ENCODE results near the gene SLC35A2.
A peak's percentile ranks its signal among the peaks of the same experiment; 100 is the strongest.
"Not testable (repeated sequence)": the region's sequence is repeated elsewhere in the genome, so short reads cannot be mapped to it uniquely, and the experiment has no call there.

Gene SLC35A2

DNA sequence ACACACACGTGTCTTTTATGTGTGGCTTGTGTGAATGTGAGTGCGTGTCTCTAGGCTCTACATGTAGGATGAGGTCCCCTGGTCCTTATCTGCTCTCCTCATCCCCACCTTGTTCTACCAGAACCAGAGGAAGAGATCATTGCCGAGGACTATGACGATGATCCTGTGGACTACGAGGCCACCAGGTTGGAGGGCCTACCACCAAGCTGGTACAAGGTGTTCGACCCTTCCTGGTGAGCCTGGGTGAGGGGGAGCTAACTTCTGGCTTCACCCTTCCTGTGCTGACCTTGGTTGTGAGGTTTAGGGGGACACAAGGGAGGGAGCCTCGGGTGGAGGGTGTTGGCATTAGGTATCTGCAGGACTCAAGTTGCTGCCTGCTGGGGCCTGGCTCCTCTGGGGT, 10.4 kb downstream of the SLC35A2 start:
- no peak for DNase-seq

DNA sequence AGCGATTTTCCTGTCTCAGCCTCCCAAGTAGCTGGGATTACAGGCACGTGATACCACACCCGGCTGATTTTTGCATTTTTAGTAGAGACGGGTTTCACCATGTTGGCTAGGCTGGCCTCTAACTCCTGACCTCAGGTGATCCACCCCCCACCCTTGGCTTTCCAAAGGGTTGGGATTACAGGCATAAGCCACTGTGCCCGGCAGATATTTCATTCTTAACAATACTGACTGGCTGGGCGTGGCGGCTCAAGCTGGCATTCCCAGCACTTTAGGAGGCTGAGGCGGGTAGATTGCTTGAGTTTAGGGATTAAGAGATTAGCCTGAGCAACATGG, 12.4 kb downstream of the SLC35A2 start:
- no peak for DNase-seq

DNA sequence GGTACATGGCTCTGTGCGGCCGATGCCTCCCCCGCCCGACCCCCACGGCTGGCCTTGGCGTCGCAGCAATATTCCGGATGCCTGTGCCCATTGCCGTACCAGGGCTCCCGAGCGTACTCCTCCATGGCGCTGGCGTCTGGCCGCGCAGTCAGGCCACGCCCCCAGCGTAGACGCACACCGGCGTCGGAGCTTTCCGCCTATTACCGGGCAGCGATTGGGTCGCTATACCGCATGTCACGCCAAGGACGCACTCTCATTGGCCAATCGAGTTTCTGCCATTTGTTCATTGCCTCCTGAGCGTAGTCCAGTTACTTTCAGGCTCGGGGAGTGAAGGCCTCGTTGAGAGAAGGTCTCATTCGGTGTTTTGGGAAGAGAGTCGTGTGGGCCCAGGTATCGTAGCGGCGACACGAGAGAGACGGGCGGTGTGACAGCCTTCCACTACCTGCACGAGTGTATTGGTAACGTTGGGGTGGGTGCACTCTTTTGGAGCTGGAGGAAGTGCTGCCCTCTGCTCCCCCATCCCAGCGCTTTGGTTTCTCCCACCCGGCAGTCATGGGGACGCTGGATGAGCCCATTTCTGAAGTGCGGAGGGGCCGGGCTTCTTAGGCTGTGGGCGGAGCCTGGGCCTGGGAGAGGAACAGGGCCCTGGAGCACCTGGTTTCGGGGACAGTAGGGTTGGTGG, 13.7 kb downstream of the SLC35A2 start, which contains the start of the genes PQBP1 and TIMM17B:
PQBP1 (plus strand) TSS at position 306 of the 682 bp plus-strand sequence. CDS start 580 bp downstream, outside the sequence.
TIMM17B (minus strand) TSS at position 144 of the 682 bp plus-strand sequence; CDS start at position 125, 19 bp downstream.
- DNase-seq: peak; percentile 50

DNA sequence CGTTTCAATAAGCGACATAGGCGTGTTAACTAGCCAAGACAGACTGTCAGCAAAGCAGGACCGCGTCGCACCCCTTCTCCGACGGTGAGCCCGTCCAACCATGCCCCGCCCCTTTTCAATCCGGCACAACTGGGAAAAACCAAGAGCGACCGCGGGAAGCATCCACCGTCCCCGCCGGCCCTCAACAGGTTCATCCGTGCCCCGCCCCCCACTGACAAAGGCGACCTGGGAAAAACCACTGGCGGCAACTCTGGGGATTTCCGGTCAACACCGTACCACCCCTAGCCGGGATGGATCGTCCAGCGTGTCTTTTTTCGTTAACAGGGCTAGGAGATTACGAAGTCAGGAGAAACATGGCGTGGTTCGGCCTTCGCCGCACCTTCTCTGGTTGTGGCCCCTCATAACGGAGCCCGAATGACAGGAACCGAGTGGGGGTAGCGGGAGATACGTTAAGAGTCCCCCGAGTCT, 14.3 kb downstream of the SLC35A2 start:
- peak; percentile 27 for DNase-seq

DNA sequence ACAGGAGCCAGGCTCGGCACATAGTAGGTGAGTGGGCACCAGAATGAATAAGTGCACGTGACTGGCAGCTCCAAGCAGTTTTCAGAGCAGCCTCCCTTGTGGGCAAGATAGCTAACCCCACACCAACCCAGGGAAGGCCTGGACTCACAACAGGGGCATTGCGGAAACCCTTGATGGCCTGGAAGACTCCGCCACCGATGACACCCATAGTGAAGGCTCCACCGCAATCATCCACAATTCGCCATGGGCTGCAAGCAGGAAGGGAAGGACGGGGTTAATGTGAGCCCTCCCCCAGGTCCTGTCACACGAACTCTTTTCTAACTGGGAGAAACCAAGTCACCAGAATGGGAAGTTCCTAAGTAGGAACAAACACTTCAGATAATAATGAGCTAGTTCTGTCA, 14.8 kb downstream of the SLC35A2 start:
- no peak for DNase-seq

DNA sequence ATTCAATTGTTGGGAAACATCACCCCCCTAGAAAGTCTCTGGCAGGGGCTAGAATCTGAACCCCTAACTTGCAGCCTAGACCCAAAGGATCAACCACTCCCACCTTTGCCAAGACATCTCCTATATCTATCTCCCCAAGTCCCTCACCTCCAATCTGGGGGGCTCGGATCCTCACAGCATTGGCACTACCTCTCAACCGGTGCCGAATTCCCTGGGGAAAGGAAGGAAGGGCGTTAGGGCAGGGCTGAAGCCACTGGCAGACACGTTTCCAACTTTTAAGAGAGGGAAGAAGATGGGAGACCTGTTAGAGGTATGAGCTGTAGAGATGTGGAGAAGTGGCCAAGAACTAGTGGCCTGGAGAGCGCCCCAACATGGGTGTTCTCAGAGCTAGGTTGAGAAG, 16.6 kb downstream of the SLC35A2 start:
- DNase-seq: no peak

DNA sequence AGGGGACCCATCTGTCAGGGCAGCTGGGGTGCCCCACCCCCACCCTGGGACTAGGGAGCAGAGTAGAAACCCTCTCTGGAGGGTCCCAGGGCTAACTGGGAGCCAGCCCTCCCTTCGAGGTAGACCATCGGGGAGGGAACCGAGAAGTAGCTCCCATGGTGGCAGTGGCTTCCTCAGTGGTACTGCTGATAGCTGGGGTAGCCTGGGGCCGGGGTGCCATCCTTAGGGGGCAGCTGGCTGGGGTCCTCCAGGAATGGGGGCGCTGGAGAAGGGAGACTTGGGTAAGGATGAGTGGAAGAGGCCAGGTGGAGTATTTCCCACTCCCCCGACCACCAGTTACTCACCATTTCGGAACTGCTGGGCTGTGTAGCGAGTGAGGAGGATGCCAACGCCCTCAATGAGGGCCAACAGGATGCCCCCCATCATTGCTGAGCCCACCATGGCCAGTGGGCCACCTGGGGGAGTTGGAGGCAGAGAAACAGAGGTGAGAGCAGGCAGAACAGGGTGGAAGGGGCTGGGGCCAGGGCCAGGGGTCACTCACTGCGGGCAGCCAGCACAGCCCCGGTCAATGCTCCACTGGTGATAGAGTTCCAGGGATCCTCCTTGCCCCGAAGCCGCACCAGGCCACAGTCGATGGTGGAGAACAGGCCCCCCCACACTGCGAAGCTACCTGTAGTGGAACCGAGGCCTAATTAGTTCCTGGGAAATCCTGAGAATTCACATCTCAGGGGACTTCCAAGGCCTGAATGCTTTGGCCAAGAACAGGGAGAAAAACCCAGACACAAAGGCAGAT, 17.7 kb downstream of the SLC35A2 start:
- DNase-seq: no peak

DNA sequence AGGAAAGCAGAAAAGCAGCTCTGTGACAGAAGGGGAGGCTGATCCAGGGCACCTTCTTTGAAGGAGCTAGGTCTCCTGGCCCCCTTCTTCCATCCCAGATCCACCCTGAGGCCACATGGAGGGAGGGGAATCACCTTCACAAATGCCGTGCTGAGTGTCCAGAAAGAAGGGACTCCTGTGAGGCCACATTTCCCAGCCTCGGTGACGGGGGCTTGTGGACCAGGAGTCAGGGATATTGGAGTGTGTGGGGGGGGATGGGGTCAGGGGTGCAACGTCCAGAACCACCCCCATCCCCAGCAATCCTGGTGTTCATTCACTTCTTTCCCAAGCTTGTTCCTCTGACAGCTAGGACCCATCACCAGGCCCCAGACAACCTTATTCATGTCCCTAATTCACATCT, 18.6 kb downstream of the SLC35A2 start:
- no peak for DNase-seq

DNA sequence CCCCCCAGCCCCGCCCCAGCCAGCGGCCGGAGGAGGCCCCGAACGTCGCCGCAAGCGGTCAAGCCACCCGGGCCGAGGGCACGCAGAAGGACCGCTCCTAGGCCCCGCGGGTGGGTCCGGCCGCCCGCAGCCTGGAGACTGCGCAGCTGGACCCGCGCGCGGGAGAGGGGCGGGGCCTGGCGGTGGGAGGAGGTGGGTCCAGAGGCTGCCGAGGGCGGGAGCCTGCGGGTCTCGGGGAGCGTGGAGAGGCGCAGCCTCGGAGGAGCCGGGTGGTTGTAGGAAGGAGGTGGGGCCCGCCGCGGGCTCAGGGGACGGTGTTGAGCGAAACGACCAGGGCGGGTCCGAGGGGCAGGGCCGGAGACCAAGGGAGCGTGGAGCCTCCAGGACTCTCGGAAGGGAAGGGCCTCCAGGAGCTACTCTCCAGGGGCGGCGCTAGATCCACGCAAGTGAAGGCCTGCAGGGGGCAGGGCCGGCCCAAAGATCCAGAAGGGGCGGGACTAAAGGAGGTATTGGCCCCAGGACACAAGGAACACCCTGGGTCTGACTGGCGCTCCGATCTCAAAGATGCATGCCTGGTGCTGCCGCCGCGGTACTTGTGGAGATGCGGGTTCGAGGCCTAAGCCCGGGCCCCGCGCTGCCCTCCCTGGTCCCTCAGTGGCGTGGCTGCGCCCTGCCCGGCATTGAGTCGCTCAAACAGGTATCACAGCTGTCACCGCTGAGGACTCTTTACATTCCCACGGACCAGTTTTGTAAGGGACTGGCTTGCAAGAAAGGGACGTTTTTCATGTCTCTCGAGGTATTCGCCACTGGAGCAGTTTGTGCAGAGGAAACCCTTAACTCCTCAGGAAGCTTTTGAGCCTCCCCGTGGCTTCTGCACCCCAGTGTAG, 19.8 kb downstream of the SLC35A2 start:
- DNase-seq: no peak

DNA sequence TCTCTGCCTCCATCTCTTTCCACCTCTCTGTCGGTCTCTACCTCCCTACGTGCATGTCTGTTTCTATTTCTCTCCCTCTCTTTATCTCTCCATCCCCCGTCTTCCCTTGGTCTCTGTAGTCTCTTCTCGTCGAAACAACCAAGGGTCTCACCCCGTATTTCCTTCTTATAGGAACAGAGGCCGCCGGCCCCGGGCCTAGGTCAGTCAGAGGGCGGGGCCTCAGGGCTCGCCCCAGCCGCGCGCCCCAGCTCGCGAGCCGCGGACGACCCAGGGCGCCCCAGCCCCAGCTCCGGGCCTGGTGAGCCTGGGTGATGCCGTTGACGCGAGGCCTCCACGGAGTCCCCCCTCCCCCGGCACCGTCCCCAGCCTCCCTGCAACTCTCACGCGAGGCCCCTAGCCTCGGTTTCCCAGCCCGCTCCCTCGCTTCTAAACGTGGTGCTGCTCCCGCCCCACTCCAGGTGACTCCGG, 20.5 kb downstream of the SLC35A2 start:
- DNase-seq: no peak

DNA sequence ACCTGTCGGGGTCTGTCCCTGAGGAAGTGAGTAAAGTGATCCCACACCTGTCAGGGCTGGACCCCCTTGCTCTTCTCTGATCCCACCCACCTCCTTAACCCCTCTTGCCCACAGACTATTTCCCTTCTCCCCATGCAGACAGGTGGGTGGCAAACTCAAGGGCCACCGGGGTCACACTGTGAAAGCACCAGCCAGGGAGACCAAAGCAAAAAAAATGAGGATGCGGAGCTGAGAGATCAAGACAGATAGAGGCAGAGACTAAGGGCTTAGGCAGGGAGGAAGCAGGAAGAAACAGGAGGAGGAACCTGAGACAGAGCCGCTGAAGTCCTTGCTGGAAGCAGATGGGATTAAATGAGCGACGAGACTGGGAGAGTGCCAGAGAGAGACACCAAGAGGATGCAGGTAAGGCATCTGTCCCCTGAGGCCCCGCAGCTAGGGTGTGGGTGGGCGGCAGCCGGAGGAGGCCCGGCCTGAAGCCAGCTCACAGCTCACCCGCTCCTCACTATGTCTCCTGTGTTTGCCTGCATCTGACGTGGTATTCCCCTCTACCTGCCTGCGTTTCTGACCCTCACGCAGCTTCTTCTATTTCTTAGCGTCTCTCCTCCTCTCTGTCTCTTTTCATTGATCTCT, 21.0 kb downstream of the SLC35A2 start:
- no peak for DNase-seq

DNA sequence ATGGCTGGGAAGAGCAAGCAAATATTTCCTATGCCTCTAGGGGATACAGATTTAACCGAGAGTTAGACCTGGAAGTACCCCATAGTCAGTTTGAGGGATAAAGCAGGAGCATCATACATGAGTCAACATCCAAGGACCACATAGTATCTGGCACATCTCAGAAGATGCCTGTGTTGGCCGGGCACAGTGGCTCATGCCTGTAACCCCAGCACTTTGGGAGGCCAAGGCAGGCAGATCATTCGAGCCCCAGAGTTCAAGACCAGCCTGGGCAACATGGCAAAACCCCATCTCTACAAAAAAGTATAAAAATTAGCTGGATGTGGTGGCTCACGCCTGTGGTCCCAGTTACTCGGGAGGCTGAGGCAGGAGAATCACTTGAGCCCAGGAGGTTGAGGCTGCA, 24.9 kb downstream of the SLC35A2 start:
- not testable (repeated sequence) for DNase-seq

DNA sequence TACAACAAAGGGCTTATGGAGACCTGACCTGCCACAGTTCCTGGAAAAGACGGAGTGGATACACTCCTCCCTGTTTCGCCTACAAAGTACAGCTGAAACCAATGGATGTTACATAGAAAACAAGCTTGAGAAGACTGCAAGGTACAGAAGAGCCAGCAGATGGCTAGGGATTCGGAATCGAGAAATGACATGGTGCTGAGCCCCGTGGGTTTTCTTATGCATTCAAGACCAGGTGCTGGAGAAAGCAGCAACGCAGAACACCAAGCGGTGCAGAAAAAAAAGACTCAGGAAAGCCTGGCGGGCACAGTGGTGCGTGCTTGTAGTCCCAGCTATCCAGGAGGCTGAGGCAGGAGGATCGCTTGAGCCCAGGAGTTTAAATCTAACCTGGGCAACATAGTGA, 27.7 kb downstream of the SLC35A2 start:
- no peak for DNase-seq

DNA sequence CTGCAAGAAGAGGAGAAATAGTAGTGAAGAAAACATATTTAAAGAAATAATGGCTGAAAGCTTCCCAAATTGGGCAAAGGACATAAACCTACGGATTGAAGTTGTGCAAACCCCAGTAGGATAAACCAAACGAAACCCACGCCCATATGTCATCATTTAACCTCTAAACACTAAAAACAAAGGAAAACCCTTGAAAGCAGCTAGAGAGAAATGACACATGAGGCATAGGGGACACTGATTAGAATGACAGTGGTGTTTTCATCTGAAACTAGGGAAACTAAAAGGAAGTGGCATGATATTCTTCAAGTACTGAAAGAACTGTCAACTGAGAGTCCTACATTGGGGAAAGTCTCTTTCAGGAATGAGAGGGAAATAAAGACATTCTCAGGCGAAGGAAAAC, 34.5 kb downstream of the SLC35A2 start:
- DNase-seq: not testable (repeated sequence)

DNA sequence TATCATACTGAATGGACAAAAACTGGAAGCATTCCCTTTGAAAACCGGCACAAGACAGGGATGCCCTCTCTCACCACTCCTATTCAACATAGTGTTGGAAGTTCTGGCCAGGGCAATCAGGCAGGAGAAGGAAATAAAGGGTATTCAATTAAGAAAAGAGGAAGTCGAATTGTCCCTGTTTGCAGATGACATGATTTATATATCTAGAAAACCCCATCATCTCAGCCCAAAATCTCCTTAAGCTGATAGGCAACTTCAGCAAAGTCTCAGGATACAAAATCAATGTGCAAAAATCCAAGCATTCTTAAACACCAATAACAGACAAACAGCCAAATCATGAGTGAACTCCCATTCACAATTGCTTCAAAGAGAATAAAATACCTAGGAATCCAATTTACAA, 39.4 kb downstream of the SLC35A2 start:
- not testable (repeated sequence) for DNase-seq

DNA sequence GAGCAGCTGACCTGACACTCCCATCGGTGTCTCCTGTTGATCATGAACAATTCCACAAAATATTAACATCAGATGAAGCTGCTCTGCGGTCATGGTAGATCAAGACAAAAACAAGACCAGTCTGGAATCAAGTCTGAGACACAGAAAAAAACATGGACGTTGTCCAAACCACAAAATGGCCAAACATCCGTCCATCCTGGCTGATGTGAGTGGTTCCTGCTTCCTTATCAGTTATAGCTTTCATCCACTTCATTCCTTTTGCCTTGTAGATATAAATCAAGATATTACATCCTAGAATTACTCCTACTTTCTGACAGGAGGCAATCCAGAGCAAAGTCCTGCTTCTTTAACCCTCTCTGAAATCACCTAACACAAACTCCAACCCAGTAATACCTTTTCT, 47.2 kb downstream of the SLC35A2 start:
- DNase-seq: no peak

DNA sequence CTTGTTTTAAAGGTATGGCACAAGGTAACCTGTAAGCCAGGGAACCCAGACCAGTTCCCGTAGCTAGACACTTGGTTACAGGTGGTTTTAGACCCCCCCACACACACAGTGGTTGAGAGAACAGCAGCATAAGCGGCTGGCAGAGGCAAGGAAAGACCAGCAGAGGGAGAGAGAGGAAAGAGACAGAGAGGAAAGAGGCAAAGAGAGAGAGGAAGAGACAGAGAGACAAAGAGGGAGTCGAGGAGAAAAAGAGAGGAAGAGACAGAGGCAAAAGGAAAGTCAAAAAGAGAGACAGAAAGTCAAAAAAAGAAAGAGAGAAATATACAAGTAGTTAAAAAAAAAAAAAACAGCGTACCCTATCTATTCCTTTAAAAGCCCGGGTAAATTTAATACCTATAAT, 56.5 kb downstream of the SLC35A2 start:
- DNase-seq: no peak

DNA sequence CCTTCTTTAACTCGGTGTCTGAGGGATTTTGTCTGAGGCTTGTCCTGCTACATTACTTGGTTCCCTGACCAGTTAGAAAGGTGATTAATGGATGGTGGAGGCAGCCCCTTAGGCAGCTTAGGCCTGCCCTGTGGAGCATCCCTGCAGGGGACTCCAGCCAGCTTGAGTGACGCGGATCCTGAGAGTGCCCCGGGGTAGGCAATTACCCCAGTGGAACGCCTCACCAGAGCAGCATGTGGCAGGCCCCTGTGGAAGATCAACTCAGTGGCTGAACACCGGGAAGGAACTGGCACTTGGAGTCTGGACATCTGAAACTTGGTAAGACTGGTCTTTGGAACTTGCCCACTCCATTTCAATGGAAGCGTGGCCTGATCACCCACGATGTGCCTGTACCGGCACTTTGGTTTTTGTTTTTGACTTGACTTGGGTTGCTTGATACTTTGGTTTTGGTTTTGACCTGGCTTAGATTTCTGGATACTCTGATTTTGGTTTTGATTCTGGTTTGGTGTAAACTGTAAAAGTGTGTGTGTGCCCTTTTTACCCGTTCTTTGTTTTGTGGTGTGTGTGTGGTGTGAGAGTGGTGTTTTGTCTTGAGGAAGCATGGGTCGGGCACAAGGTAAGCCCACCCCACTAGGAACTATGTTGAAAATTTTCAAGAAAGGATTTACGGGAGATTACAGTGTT, 57.2 kb downstream of the SLC35A2 start:
- DNase-seq: not testable (repeated sequence)

DNA sequence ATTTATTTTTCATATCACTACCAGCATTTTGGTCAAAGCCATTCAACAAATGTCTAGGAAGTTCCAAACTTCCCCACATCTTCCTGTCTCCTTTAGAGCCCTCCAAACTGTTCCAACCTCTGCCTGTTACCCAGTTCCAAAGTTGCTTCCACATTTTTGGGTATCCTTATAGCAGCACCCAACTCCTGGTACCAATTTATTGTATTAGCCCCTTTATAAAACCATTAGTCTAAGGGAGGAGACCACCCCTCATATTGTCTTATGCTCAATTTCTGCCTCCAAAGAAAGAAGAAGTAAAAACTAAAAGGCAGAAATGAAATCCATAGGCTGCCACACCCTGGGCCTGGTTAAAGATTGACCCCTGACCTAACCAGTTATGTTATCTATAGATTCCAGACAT, 58.0 kb downstream of the SLC35A2 start:
- not testable (repeated sequence) for DNase-seq
